ENCODE measurements around the gene NEFH.

The NEFH gene

DNA sequence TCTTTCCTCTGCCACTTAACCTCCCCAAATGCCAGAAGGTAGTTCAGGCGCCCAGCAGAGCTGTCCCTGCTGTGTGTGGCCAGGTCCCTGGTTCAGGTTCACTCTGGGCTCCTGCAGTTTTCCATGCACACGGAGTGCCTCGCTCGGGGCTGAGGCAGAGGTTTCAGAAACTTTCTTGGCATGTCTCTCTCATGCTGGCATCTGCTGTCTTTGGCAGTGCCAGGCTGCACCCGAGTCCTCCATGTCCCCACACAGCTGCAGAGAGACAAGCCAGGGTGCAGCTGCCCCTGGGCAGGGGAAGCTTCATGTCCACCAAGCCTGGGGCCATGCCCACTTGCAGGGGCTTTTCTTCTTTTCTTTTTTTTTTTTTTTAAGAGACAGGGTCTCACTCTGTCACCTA lies 7.0 kb upstream of the NEFH start:
- Histone ChIP-seq H3K4me2 (ENCODE audit: low read length) (no peak overlapping the region), H2AFZ (ENCODE audit: low read length) (no peak overlapping the region), H3K9me3 (ENCODE audit: low read length) (no peaks in the 10 kb centered on the region), H3K9ac (ENCODE audit: low read length) (no peak overlapping the region), H3K79me2 (ENCODE audit: insufficient read depth, low read length) (no peaks in the 10 kb centered on the region), H3K4me1 (ENCODE audit: insufficient read depth, low read length, severe bottlenecking) (peaks cover 6% of the 10 kb centered on the region), H3K27ac (ENCODE audit: low read depth, low read length, poor library complexity, severe bottlenecking) (no peak overlapping the region), H3K9me2 (ENCODE audit: low read depth, low read length) (no peaks in the 10 kb centered on the region), H3K4me3 (ENCODE audit: low read depth, low read length, poor library complexity, severe bottlenecking) (no peak overlapping the region), H4K20me1 (ENCODE audit: insufficient read depth, low read length) (no peaks in the 10 kb centered on the region), H3F3A (ENCODE audit: insufficient read depth, low read length) (no peaks in the 10 kb centered on the region), H3K36me3 (ENCODE audit: insufficient read depth, low read length) (no peaks in the 10 kb centered on the region), H3K27me3 (ENCODE audit: insufficient read depth, low read length) (peaks cover 4% of the 10 kb centered on the region; the same call in 1 of the 2 replicates)
- no peak for TF ChIP-seq EZH2 (IDR thresholded peaks at IDR 0.05; ENCODE audit: borderline replicate concordance, low read length)
- TF ChIP-seq, protein P1, sequence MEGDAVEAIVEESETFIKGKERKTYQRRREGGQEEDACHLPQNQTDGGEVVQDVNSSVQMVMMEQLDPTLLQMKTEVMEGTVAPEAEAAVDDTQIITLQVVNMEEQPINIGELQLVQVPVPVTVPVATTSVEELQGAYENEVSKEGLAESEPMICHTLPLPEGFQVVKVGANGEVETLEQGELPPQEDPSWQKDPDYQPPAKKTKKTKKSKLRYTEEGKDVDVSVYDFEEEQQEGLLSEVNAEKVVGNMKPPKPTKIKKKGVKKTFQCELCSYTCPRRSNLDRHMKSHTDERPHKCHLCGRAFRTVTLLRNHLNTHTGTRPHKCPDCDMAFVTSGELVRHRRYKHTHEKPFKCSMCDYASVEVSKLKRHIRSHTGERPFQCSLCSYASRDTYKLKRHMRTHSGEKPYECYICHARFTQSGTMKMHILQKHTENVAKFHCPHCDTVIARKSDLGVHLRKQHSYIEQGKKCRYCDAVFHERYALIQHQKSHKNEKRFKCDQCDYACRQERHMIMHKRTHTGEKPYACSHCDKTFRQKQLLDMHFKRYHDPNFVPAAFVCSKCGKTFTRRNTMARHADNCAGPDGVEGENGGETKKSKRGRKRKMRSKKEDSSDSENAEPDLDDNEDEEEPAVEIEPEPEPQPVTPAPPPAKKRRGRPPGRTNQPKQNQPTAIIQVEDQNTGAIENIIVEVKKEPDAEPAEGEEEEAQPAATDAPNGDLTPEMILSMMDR (IDR thresholded peaks at IDR 0.05; ENCODE audit: low read length) = no peak

DNA sequence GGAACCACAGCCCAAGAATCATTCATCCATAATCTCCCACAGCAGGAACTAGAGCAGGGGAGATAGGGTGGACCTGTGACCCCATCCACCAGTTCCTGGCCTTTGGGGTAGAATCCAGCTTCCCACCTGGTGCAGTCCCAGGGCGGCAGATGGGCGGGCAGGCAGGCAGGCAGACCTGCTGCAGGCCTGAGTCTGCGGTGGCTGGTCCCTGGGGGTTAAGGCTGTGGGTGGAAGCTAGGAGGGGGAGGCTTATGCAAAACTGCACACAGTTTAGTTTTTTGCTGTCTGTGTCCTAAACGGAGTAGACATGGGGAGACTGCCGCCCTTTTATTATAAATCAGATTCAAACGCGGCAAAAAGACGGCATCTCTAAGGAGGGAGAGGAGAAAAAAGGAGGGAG lies 4.5 kb upstream of the NEFH start:
- Histone ChIP-seq H2AFZ (ENCODE audit: low read length) (no peak overlapping the region), H3K4me1 (ENCODE audit: insufficient read depth, low read length, severe bottlenecking) (peaks cover 6% of the 10 kb centered on the region), H3K9ac (ENCODE audit: low read length) (no peak overlapping the region), H4K20me1 (ENCODE audit: insufficient read depth, low read length) (no peaks in the 10 kb centered on the region), H3K27ac (ENCODE audit: low read depth, low read length, poor library complexity, severe bottlenecking) (no peak overlapping the region), H3K4me3 (ENCODE audit: low read depth, low read length, poor library complexity, severe bottlenecking) (no peak overlapping the region), H3K9me2 (ENCODE audit: low read depth, low read length) (no peaks in the 10 kb centered on the region), H3F3A (ENCODE audit: insufficient read depth, low read length) (no peaks in the 10 kb centered on the region), H3K36me3 (ENCODE audit: insufficient read depth, low read length) (no peaks in the 10 kb centered on the region), H3K27me3 (ENCODE audit: insufficient read depth, low read length) (peaks cover 4% of the 10 kb centered on the region; the same call in 1 of the 2 replicates), H3K4me2 (ENCODE audit: low read length) (no peak overlapping the region), H3K9me3 (ENCODE audit: low read length) (no peaks in the 10 kb centered on the region), H3K79me2 (ENCODE audit: insufficient read depth, low read length) (no peaks in the 10 kb centered on the region)
- TF ChIP-seq, protein P1 (IDR thresholded peaks at IDR 0.05; ENCODE audit: low read length) = no peak

DNA sequence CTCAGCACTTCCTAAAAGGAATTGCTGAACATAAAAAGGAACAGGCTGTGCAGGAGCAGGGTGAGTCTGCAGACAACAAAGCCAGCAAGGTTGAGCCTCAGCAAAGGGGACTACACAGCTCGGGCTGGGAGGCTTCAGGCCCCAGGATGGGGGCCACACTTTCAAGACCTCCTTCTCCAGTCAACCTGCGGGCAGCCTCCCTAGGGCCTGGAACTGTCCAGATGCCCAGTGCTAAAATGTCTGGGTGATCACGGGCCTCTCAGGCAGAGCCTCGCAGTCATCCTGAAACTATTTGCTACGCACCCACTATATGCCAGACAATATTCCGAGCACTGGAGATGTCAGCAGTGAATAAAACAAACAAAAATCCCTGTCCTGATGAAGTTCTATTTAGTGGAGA lies 3.9 kb upstream of the NEFH start:
- Histone ChIP-seq H3K9ac (ENCODE audit: low read length) (no peak overlapping the region), H3K9me2 (ENCODE audit: low read depth, low read length) (no peaks in the 10 kb centered on the region), H3K79me2 (ENCODE audit: insufficient read depth, low read length) (no peaks in the 10 kb centered on the region), H3F3A (ENCODE audit: insufficient read depth, low read length) (no peaks in the 10 kb centered on the region), H3K4me3 (ENCODE audit: low read depth, low read length, poor library complexity, severe bottlenecking) (no peak overlapping the region), H3K4me1 (ENCODE audit: insufficient read depth, low read length, severe bottlenecking) (peaks cover 6% of the 10 kb centered on the region), H3K27ac (ENCODE audit: low read depth, low read length, poor library complexity, severe bottlenecking) (no peak overlapping the region), H4K20me1 (ENCODE audit: insufficient read depth, low read length) (no peaks in the 10 kb centered on the region), H3K27me3 (ENCODE audit: insufficient read depth, low read length) (peaks cover 1% of the 10 kb centered on the region; the same call in 1 of the 2 replicates), H3K36me3 (ENCODE audit: insufficient read depth, low read length) (no peaks in the 10 kb centered on the region), H3K4me2 (ENCODE audit: low read length) (no peak overlapping the region), H3K9me3 (ENCODE audit: low read length) (no peaks in the 10 kb centered on the region), H2AFZ (ENCODE audit: low read length) (no peak overlapping the region)
- TF ChIP-seq EZH2 (IDR thresholded peaks at IDR 0.05; ENCODE audit: borderline replicate concordance, low read length) = no peak
- TF ChIP-seq, protein P1 (IDR thresholded peaks at IDR 0.05; ENCODE audit: low read length) = no peak

Data from OCI-LY1 (cell line).